Neutrophil (primary cell): ENCODE results near the gene ABCA13.

ENCODE experiments used
- H3K27ac ChIP-seq: fragments of 200-600 bp; sonication (generic); 2 replicates; pipeline ENCODE4 v1.5.1; 2016; ENCODE audit warnings: mild to moderate bottlenecking, moderate library complexity
- H3K27me3 ChIP-seq: fragments of 200-600 bp; sonication (generic); 2 replicates; pipeline ENCODE4 v1.6.0; 2016; ENCODE audit warnings: mild to moderate bottlenecking
- H3K36me3 ChIP-seq: fragments of 200-600 bp; sonication (generic); 2 replicates; pipeline ENCODE4 v1.5.1; 2017
- H3K4me1 ChIP-seq, 2 experiments: fragments of 200-600 bp in 1 of 2; sonication (generic) in 1 of 2; 1 replicate in 1 of 2; 2 replicates in 1 of 2; pipeline versions ENCODE4 v1.5.1 to v1.6.1; 2013 to 2016; ENCODE audit warnings: low read depth in 1 of 2, low read length in 1 of 2, mild to moderate bottlenecking in 1 of 2, moderate library complexity in 1 of 2; ENCODE audit not compliant: control insufficient read depth in 1 of 2, insufficient read depth in 1 of 2
- H3K4me3 ChIP-seq, 2 experiments: fragments of 200-600 bp in 1 of 2; sonication (generic) in 1 of 2; 1 replicate in 1 of 2; 2 replicates in 1 of 2; pipeline ENCODE4 v1.5.1; 2013 to 2016; ENCODE audit warnings: low read depth in 1 of 2, low read length in 1 of 2, mild to moderate bottlenecking in 1 of 2, moderate library complexity in 1 of 2
- H3K9me3 ChIP-seq: fragments of 200-600 bp; sonication (generic); 2 replicates; pipeline ENCODE4 v1.5.1; 2016
- CTCF ChIP-seq: fragments of 200-600 bp; sonication (generic); IDR thresholded peaks from 2 replicates; pipeline ENCODE4 v1.5.1; 2016; ENCODE audit warnings: antibody characterized with exemption

Gene ABCA13

DNA sequence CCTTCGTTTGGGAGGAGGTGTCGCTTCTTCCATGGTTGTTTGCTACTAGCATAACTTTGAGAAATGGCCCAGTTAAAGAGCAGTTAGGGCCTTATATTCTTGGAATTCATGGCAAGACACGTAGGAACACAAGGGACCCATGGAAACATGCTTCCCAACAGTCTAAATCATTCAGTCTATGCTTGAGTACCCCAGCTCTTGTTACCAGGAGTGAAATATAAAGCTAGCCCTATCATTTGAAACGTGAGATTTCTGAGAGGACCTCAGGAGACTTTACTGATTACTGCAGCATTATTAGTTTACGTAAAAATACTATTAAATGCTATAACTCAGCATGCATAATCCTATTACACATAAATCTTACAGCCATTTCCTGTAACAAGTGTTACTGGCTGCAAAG is 424.5 kb downstream of the ABCA13 start:
- H3K9me3 ChIP-seq, result no peaks in the 10 kb centered on the region
- H3K27me3 ChIP-seq, result no peaks in the 10 kb centered on the region
- H3K4me3 ChIP-seq, result no peak overlapping the region
- no peak for TF ChIP-seq CTCF
- H3K27ac ChIP-seq, result no peak overlapping the region
- no peaks in the 10 kb centered on the region for H3K4me1 ChIP-seq
- H3K36me3 ChIP-seq, result peaks cover 35% of the 10 kb centered on the region

DNA sequence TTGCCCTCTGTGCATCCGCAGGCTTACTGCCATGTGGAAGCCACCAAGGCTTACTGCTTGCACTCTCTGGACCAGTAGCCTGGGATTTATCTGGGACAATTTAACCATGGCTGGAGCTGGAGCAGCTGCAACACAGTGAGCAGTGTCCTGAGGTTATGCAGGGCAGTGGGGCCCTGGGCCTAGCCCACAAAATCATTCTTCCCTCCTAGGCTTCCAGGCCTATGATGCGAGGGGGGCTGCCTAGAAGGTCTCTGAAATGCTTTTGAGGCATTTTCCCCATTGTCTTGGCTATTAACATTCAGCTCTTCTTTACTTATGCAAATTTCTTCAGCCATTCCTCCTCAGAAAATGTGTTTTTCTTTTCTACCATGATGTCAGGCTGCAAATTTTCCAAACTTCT is 439.4 kb downstream of the ABCA13 start:
- Histone ChIP-seq H3K9me3 (no peaks in the 10 kb centered on the region), H3K27me3 (no peaks in the 10 kb centered on the region), H3K27ac (no peak overlapping the region), H3K36me3 (peaks cover 38% of the 10 kb centered on the region), H3K4me1 (no peaks in the 10 kb centered on the region), H3K4me3 (no peak overlapping the region)
- no peak for TF ChIP-seq CTCF

DNA sequence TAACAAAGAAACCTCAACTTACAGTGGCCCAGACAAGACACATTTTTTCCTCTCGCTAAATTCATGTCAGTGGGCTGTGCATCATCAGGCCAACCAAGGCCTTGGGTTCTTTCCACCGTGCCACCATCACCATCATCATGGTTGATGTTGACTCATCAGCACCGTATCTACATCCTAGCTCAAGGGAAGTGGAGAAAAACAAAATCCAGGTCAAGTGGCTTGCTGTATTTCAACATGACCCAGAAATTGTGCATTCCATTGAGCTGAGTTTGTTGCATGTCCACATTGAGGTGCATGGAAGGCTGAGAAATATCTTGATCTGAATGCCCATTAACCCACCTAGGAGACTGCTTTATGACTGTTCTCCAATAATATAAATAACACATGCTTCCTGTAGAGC is 440.7 kb downstream of the ABCA13 start:
- H3K4me3 ChIP-seq, result no peak overlapping the region
- peak overlapping the region; percentile 41 for H3K27ac ChIP-seq
- H3K9me3 ChIP-seq, result no peaks in the 10 kb centered on the region
- no peak for TF ChIP-seq CTCF
- no peaks in the 10 kb centered on the region for H3K27me3 ChIP-seq
- H3K4me1 ChIP-seq, result no peaks in the 10 kb centered on the region
- peaks cover 38% of the 10 kb centered on the region for H3K36me3 ChIP-seq

DNA sequence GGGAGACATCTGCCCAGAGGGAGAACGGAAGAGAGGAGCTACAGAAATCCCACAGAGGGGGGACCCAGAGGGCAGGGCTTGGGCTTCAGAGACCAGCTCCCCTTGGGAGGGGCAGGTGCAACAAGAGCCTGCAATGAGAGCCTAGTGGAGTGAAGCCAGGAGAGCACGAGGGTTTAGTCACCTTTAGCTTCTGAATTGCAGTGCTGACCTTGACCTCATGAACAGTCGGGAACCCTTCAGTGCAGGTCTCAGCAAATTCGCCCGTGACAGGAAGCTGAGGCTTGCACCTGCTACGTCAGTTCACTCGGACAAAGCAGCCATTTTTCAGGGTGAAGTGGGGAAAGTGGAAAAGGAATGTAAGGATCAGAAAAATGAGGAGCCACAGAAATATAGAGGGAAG is 446.2 kb downstream of the ABCA13 start:
- Histone ChIP-seq H3K4me1 (no peaks in the 10 kb centered on the region), H3K36me3 (peaks cover 60% of the 10 kb centered on the region), H3K4me3 (no peak overlapping the region), H3K27me3 (no peaks in the 10 kb centered on the region), H3K9me3 (no peaks in the 10 kb centered on the region), H3K27ac (no peak overlapping the region)
- TF ChIP-seq CTCF, result no peak

GRCh38 chr7:48617993-48618392 is 446.7 kb downstream of the ABCA13 start:
- no peak for TF ChIP-seq CTCF
- no peak overlapping the region for H3K27ac ChIP-seq
- no peaks in the 10 kb centered on the region for H3K27me3 ChIP-seq
- no peaks in the 10 kb centered on the region for H3K9me3 ChIP-seq
- H3K4me3 ChIP-seq, result no peak overlapping the region
- no peaks in the 10 kb centered on the region for H3K4me1 ChIP-seq
- peaks cover 65% of the 10 kb centered on the region for H3K36me3 ChIP-seq

GRCh38 chr7:48621076-48621475 is 449.8 kb downstream of the ABCA13 start:
- Histone ChIP-seq H3K4me3 (no peak overlapping the region), H3K9me3 (no peaks in the 10 kb centered on the region), H3K27ac (no peak overlapping the region), H3K27me3 (no peaks in the 10 kb centered on the region), H3K4me1 (no peaks in the 10 kb centered on the region), H3K36me3 (peaks cover 76% of the 10 kb centered on the region)
- no peak for TF ChIP-seq CTCF
